PC-9 (cell line): ENCODE data around the gene CACNA1G. TPM values are rescaled to one million over a fixed set of nuclear protein-coding genes. Genes with fewer than 3 reads are reported as not detected.
A peak's percentile ranks its signal among the peaks of the same experiment; 100 is the strongest.

Source experiments
- BruUV-seq: library from RNA; stranded (reverse); fragments of 400-500 nt; replicated peaks from 2 replicates; lab custom pipeline; 2021; lab: Mats Ljungman, UMichigan
- CTCF ChIA-PET: fragments of 300-600 bp; sonication (Branson Sonifier 250); formaldehyde crosslinking; loops from one replicate; lab custom pipeline; 2022; ENCODE audit warnings: antibody characterized with exemption; lab: Charles Lee
- POLR2A ChIA-PET: fragments of 300-600 bp; sonication (Branson Sonifier 250); formaldehyde crosslinking; loops from one replicate; lab custom pipeline; 2022; ENCODE audit warnings: antibody characterized with exemption; ENCODE audit not compliant: unreplicated experiment; lab: Charles Lee
- DNase-seq, 2 experiments: peaks; one replicate each; pipeline versions ENCODE4 v3.0.0 to v3.0.0-alpha.2; 2015 to 2022; ENCODE audit warnings: mixed read lengths in 1 of 2
- H2AFZ ChIP-seq: fragments of 200-600 bp; sonication (generic); 2 replicates; pipeline ENCODE4 v1.8.1; 2017; ENCODE audit warnings: antibody characterized with exemption
- H3F3A ChIP-seq: fragments of 200-600 bp; sonication (generic); 2 replicates; pipeline ENCODE4 v1.8.1; 2017; ENCODE audit warnings: antibody characterized with exemption, mild to moderate bottlenecking, low read depth; ENCODE audit not compliant: insufficient read depth
- H3K27ac ChIP-seq: fragments of 200-600 bp; sonication (generic); 2 replicates; pipeline ENCODE4 v1.6.1; 2016; ENCODE audit warnings: mixed run types
- H3K27me3 ChIP-seq: fragments of 200-600 bp; sonication (generic); 2 replicates; pipeline ENCODE4 v1.6.1; 2016; ENCODE audit warnings: low read depth, mixed run types; ENCODE audit not compliant: insufficient read depth
- H3K36me3 ChIP-seq: fragments of 200-600 bp; sonication (generic); 2 replicates; pipeline ENCODE4 v1.6.1; 2016; ENCODE audit warnings: low read depth, mixed run types
- H3K4me1 ChIP-seq: fragments of 200-600 bp; sonication (generic); replicated peaks from 2 replicates; pipeline ENCODE4 v1.6.1; 2016; ENCODE audit warnings: mixed run types; ENCODE audit not compliant: insufficient read depth
- H3K4me2 ChIP-seq: fragments of 200-600 bp; sonication (generic); 2 replicates; pipeline ENCODE4 v1.6.1; 2017; ENCODE audit warnings: mixed run types
- H3K4me3 ChIP-seq: fragments of 200-600 bp; sonication (generic); 2 replicates; pipeline ENCODE4 v1.6.1; 2016; ENCODE audit warnings: mixed run types
- H3K79me2 ChIP-seq: fragments of 200-600 bp; sonication (generic); 2 replicates; pipeline ENCODE4 v1.6.1; 2017; ENCODE audit warnings: low read depth, mixed run types
- H3K9me2 ChIP-seq: fragments of 200-600 bp; sonication (generic); 2 replicates; pipeline ENCODE4 v1.8.1; 2017; ENCODE audit warnings: mild to moderate bottlenecking; ENCODE audit not compliant: insufficient read depth
- H3K9me3 ChIP-seq: fragments of 200-600 bp; sonication (generic); 2 replicates; pipeline ENCODE4 v1.8.1; 2016; ENCODE audit warnings: low read depth; ENCODE audit not compliant: insufficient read depth
- H4K20me1 ChIP-seq: fragments of 200-600 bp; sonication (generic); 2 replicates; pipeline ENCODE4 v1.8.1; 2017; ENCODE audit not compliant: insufficient read depth
- EZH2 ChIP-seq: fragments of 200-600 bp; sonication (generic); IDR thresholded peaks from 2 replicates; pipeline ENCODE4 v1.8.0; 2017; ENCODE audit warnings: antibody characterized with exemption, low read depth
- intact Hi-C: fragments of 100-400 bp; cut with micrococcal nuclease; formaldehyde crosslinking; loops from one replicate; pipeline ENCODE4 v1.10.0; 2022; ENCODE audit not compliant: unreplicated experiment
- total RNA-seq: library from RNA; stranded (reverse); gene quantifications from 2 replicates; pipeline ENCODE4 v1.2.3, GENCODE V29; 2021
- TF ChIP-seq, protein P1 (sequence below): fragments of 200-600 bp; sonication (generic); conservative IDR thresholded peaks from 2 replicates; pipeline ENCODE4 v1.6.1; 2017; ENCODE audit warnings: mixed run types, antibody characterized with exemption, mild to moderate bottlenecking, moderate library complexity

CACNA1G gene
- total RNA-seq, 1 experiment from 2014 or later: 0.46 TPM

DNA sequence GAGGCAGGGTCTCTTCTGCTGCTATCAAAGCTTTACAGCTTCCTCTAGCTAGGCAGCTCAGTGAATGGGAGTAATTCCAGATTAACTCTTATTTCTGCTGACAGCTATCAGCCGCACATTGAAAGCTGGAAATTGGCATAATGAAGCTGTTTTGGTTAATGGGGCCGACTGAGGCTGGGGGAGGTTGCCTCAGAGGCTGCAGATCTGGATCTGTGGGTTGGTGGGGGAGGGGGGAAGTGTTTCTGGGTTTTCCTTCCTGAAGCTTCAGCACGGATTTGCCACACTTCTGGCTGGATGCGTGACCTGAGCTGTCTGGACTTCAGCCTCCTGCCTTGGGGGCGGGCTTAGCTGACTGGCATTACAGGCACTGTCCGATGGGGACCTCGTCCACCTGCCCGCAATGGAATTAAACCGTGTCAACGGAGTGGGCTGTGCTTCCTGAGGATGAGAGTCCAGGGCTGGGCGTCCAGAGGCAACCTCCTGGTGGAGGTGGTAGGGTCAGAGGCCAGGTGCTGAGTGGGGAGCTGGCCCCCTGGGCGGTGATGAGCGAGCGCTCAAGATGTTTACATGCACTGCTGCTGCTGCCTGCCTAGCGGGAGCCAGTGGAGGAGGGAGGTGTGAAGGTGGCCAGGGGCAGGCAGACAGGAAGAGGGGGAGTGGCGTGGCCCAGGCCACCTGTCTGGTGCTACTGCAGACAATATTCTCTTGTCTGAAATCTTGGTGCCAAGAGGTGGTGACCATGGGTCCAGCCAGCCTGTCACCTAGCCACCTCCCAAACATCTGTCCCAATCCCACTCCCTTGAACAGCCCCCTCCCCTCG, 67.5 kb downstream of the CACNA1G start:
- ChIA-PET POLR2A (interaction anchor here (0.5 to 0.6 kb wide), 4 partner anchors 34 to 182 kb away, joined by 3 to 11 read pairs (median 4); no protein-coding TSS in a partner anchor), CTCF (interaction anchor here (0.5 to 1.8 kb wide), 8 partner anchors 11 to 134 kb away, joined by 3 to 4 read pairs (median 3); no protein-coding TSS in a partner anchor)
- Histone ChIP-seq H3K9me2 (no peaks in the 10 kb centered on the region), H3K79me2 (no peaks in the 10 kb centered on the region), H3K4me3 (no peak overlapping the region), H3F3A (peaks cover 40% of the 10 kb centered on the region), H3K9me3 (no peaks in the 10 kb centered on the region), H4K20me1 (no peaks in the 10 kb centered on the region), H3K27ac (no peak overlapping the region), H3K4me2 (peak overlapping the region; percentile 51), H3K4me1 (peaks cover 50% of the 10 kb centered on the region), H3K36me3 (no peaks in the 10 kb centered on the region), H3K27me3 (no peaks in the 10 kb centered on the region), H2AFZ (no peak overlapping the region)
- no TSS peak for BruUV-seq
- TF ChIP-seq EZH2: no peak
- TF ChIP-seq, protein P1, sequence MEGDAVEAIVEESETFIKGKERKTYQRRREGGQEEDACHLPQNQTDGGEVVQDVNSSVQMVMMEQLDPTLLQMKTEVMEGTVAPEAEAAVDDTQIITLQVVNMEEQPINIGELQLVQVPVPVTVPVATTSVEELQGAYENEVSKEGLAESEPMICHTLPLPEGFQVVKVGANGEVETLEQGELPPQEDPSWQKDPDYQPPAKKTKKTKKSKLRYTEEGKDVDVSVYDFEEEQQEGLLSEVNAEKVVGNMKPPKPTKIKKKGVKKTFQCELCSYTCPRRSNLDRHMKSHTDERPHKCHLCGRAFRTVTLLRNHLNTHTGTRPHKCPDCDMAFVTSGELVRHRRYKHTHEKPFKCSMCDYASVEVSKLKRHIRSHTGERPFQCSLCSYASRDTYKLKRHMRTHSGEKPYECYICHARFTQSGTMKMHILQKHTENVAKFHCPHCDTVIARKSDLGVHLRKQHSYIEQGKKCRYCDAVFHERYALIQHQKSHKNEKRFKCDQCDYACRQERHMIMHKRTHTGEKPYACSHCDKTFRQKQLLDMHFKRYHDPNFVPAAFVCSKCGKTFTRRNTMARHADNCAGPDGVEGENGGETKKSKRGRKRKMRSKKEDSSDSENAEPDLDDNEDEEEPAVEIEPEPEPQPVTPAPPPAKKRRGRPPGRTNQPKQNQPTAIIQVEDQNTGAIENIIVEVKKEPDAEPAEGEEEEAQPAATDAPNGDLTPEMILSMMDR: no peak
- peak in 1 of 2 experiments; percentile 68 for DNase-seq
- intact Hi-C loops: loop anchor here (2.0 kb wide), 1 partner anchor 81 kb away; the partner anchor contains the start of gene SPATA20

DNA sequence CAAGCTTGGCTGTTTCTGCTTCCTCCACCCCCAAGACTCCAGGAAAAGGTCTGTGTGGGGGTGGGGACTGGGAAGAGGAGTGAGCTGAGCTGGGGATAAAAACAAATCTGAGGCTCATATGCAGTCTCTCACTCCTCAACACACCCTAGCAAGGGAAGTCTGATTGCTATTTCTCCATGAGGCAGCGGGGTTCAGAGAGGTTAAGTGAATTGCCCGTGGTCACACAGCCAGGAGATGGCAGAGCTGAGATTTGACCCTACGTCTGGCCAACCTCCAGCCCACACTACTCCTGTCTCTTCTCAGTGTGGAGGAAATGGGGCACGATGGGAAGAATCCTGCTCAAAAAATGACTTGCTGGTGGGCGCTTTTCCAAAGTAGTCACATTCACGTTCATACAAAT, 69.4 kb downstream of the CACNA1G start:
- POLR2A ChIA-PET: no interaction called here
- H3K36me3 ChIP-seq: no peaks in the 10 kb centered on the region
- no peak for DNase-seq
- H3K27ac ChIP-seq: no peak overlapping the region
- CTCF ChIA-PET: interaction anchor here (1.4 to 2.3 kb wide), 2 partner anchors 65 to 87 kb away, joined by 6 to 10 read pairs; no protein-coding TSS in a partner anchor
- H3K4me1 ChIP-seq: peaks cover 65% of the 10 kb centered on the region
- peak overlapping the region; percentile 43; the same call in 1 of the 2 replicates for H3K4me2 ChIP-seq
- no peaks in the 10 kb centered on the region for H3K9me2 ChIP-seq
- no peak overlapping the region for H3K4me3 ChIP-seq
- peaks cover 45% of the 10 kb centered on the region for H3F3A ChIP-seq
- no peaks in the 10 kb centered on the region for H3K9me3 ChIP-seq
- peaks cover 14% of the 10 kb centered on the region for H3K79me2 ChIP-seq
- no peaks in the 10 kb centered on the region for H3K27me3 ChIP-seq
- H4K20me1 ChIP-seq: no peaks in the 10 kb centered on the region
- no peak overlapping the region for H2AFZ ChIP-seq
- intact Hi-C loops: loop anchor here (1.0 to 2.0 kb wide), 2 partner anchors 51 to 65 kb away; no protein-coding TSS in a partner anchor
- TF ChIP-seq, protein P1: no peak
- TF ChIP-seq EZH2: no peak
- no TSS peak for BruUV-seq

DNA sequence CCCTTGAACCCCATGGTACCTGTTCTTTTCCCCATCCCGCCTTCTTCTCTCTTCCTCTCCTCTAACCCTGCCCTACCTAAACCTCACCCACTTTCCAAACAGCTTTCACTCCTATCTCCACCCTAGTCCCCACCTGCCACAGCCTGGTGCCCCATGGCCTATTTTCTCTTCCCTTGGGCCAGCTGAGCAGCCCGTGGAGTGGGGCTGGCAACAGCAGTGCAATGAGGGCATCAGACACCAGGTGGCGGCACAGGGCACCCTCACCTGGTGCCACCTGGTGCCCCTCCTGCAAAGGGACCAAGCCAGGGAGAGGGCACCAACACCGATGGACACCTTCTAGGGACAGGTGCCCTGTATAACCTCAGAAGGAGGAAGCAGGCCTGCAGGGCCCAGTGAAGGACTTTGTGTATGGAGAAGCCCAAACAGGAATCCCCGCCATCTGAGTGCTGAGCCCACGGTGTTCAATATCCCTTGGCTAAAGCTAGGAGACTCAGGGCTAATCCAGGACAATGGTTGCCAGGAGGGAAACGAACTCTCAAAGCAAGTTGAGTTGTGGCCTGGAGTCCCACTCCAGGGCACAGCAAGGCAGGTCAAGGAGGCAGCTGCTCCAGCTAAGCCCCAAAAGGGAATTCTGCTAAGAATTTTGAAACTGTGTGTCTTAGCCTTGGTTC, 70.1 kb downstream of the CACNA1G start:
- Histone ChIP-seq H3F3A (peaks cover 53% of the 10 kb centered on the region), H3K4me2 (peak overlapping the region; percentile 43), H3K9me2 (no peaks in the 10 kb centered on the region), H4K20me1 (no peaks in the 10 kb centered on the region), H3K27ac (no peak overlapping the region), H2AFZ (no peak overlapping the region), H3K27me3 (no peaks in the 10 kb centered on the region), H3K9me3 (no peaks in the 10 kb centered on the region), H3K36me3 (no peaks in the 10 kb centered on the region), H3K4me1 (peaks cover 65% of the 10 kb centered on the region), H3K4me3 (no peak overlapping the region), H3K79me2 (peaks cover 22% of the 10 kb centered on the region)
- DNase-seq: peak; percentile 68 to 84
- TF ChIP-seq, protein P1: peak; percentile 98
- no peak for TF ChIP-seq EZH2
- intact Hi-C loops: loop anchor here (1.0 to 2.0 kb wide), 2 partner anchors 50 to 65 kb away; no protein-coding TSS in a partner anchor
- no TSS peak for BruUV-seq
- POLR2A ChIA-PET: interaction anchor here (0.7 kb wide), 1 partner anchor 60 kb away, joined by 3 read pairs; no protein-coding TSS in a partner anchor
- CTCF ChIA-PET: interaction anchor here (0.6 to 2.3 kb wide), 3 partner anchors 61 to 86 kb away, joined by 6 to 10 read pairs (median 6); no protein-coding TSS in a partner anchor
